ENCODE measurements around the gene TARBP2. TPM values are rescaled to one million over a fixed set of nuclear protein-coding genes. Genes with fewer than 3 reads are reported as not detected.

Gene TARBP2
- total RNA-seq, 1 experiment from 2014 or later: 82.0 TPM

DNA sequence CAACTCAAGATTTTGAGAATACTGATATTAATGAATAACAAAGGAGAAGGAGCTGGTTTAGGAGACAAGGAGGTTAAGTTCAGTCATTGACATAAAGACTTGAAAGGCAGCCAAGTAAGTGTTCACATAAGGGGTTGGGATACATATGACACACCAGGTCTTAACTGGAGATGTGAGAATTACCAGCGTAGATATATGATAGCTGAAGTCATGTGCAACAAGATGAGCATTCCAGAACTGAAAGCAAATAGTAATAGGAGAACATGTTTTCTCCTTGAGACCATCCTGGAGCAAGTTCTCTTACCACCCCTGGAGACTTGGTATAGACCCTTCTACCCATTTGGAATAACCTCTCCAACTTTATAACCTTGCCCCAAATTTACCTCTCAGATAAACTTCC lies 49.5 kb downstream of the TARBP2 start:
- ChIA-PET CTCF (interaction anchor here (0.5 kb wide), 1 partner anchor 28 kb away, joined by 11 read pairs; no protein-coding TSS in a partner anchor), POLR2A (ENCODE audit: unreplicated experiment) (interaction anchor here (0.5 to 0.6 kb wide), 2 partner anchors 22 to 78 kb away, joined by 3 to 5 read pairs; no protein-coding TSS in a partner anchor)
- Histone ChIP-seq H3K4me2 (ENCODE audit: low read length) (no peak overlapping the region), H3K27me3 (ENCODE audit: low read length) (no peaks in the 10 kb centered on the region), H3K9me2 (replicated peaks; ENCODE audit: low read length) (no peaks in the 10 kb centered on the region), H4K20me1 (ENCODE audit: low read length) (no peaks in the 10 kb centered on the region), H3K79me2 (ENCODE audit: low read length) (no peaks in the 10 kb centered on the region), H3K36me3 (ENCODE audit: low read depth, low read length) (no peaks in the 10 kb centered on the region; the same call in 1 of the 2 replicates), H3K4me1 (ENCODE audit: insufficient read depth, low read length) (peaks cover 11% of the 10 kb centered on the region), H3F3A (ENCODE audit: low read length, unreplicated experiment) (no peaks in the 10 kb centered on the region), H3K27ac (ENCODE audit: low read length) (0 out of 2 replicates have a peak overlapping the region, but pooled peaks have one; percentile 1), H3K9ac (ENCODE audit: low read length) (no peak overlapping the region), H2AFZ (ENCODE audit: low read length) (no peak overlapping the region), H3K4me3 (ENCODE audit: low read length) (no peak overlapping the region), H3K9me3 (ENCODE audit: low read length) (no peaks in the 10 kb centered on the region)
- intact Hi-C loops (cut with micrococcal nuclease): no loop called here
- TF ChIP-seq EZH2phosphoT487 (IDR thresholded peaks at IDR 0.05; ENCODE audit: borderline replicate concordance, low read length) (no peak), CTCF (conservative IDR thresholded peaks at IDR 0.05; ENCODE audit: low read depth, low read length) (no peak), EZH2 (IDR thresholded peaks at IDR 0.05; ENCODE audit: low read length, unreplicated experiment) (no peak)
- ATAC-seq (peak; percentile 95), DNase-seq (peak; percentile 71)
- BruUV-seq (replicated peaks): no TSS peak

- BruUV-seq (replicated peaks): no TSS peak
- DNase-seq: no peak
- Histone ChIP-seq H3K4me1 (ENCODE audit: insufficient read depth, low read length) (peaks cover 11% of the 10 kb centered on the region), H3K27me3 (ENCODE audit: low read length) (no peaks in the 10 kb centered on the region), H3K9me2 (replicated peaks; ENCODE audit: low read length) (no peaks in the 10 kb centered on the region), H3K9me3 (ENCODE audit: low read length) (no peaks in the 10 kb centered on the region), H3K36me3 (ENCODE audit: low read depth, low read length) (no peaks in the 10 kb centered on the region; the same call in 1 of the 2 replicates), H3K9ac (ENCODE audit: low read length) (no peak overlapping the region), H2AFZ (ENCODE audit: low read length) (no peak overlapping the region), H3K79me2 (ENCODE audit: low read length) (no peaks in the 10 kb centered on the region), H3F3A (ENCODE audit: low read length, unreplicated experiment) (no peaks in the 10 kb centered on the region), H3K4me3 (ENCODE audit: low read length) (no peak overlapping the region), H3K27ac (ENCODE audit: low read length) (no peak overlapping the region), H3K4me2 (ENCODE audit: low read length) (no peak overlapping the region), H4K20me1 (ENCODE audit: low read length) (no peaks in the 10 kb centered on the region)
- intact Hi-C loops (cut with micrococcal nuclease): no loop called here
- ChIA-PET CTCF (interaction anchor here (0.6 kb wide), 1 partner anchor 15 kb away, joined by 3 read pairs; no protein-coding TSS in a partner anchor), POLR2A (ENCODE audit: unreplicated experiment) (no interaction called here)
- TF ChIP-seq CTCF (conservative IDR thresholded peaks at IDR 0.05; ENCODE audit: low read depth, low read length) (no peak), EZH2phosphoT487 (IDR thresholded peaks at IDR 0.05; ENCODE audit: borderline replicate concordance, low read length) (no peak), EZH2 (IDR thresholded peaks at IDR 0.05; ENCODE audit: low read length, unreplicated experiment) (no peak)
- ATAC-seq: no peak
Observed at GRCh38 chr12:53551889-53552291, 50.8 kb downstream of the TARBP2 start.

All from PC-3 (cell line).